Measurements from ENCODE around the gene DUSP2.
"Not testable (repeated sequence)": the region's sequence is repeated elsewhere in the genome, so short reads cannot be mapped to it uniquely, and the experiment has no call there.

The DUSP2 gene

DNA sequence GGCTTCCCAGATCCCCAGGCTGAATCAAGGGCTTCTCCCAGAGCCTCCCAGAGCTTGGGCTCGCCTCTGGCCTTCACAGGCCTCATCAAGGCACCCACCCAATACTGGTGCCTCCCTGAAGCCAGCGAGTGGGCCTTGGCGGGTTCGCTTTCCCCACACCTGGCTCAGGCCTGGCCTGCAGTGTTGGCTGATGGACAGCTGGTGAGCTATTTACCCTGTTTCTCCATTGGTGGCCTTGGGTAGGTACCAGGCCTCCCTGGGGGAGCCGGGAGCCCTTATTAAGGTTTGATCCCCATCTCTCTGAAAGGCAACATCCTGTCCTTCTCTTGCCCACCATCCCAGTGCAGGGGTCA lies 18.2 kb upstream of the DUSP2 start:
- no peak for DNase-seq (ENCODE audit: low read depth in 2 of 2)

DNA sequence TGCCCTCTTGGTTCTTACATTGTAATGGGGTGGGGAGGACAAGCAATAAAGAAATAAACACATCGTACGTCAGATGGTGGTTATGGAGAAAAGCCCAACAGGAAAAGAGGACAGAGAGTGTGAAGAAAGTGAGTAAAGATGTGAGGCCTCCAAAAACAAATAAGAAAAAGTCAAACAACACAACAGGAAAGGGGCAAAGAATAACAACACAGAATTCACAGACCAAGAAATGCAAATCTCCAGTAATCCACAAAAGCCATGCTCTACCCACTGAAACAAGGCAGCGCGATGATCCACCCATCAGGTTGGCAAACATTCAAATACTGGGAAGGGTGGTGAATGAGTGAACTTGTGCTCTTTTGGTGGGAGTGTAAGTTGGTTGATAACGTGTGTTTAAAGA lies 16.7 kb upstream of the DUSP2 start:
- no peak for DNase-seq (ENCODE audit: low read depth in 2 of 2)

DNA sequence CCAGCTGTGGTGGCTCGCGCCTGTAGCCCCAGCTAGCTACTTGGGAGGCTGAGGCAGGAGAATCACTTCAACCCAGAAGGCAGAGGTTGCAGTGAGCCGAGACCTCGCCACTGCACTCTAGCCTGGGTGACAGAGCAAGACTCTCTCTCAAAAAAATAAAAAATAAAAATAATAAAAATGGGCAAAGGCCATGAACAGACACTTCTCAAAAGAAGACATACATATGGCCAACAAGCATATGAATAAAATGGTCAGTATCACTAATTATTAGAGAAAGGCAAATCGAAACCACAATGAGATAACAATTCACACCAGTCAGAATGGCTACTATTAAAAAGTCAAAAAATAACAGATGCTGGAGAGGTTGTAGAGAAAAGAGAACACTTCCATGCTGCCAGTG lies 15.1 kb upstream of the DUSP2 start:
- DNase-seq (ENCODE audit: low read depth in 2 of 2), result not testable (repeated sequence)

DNA sequence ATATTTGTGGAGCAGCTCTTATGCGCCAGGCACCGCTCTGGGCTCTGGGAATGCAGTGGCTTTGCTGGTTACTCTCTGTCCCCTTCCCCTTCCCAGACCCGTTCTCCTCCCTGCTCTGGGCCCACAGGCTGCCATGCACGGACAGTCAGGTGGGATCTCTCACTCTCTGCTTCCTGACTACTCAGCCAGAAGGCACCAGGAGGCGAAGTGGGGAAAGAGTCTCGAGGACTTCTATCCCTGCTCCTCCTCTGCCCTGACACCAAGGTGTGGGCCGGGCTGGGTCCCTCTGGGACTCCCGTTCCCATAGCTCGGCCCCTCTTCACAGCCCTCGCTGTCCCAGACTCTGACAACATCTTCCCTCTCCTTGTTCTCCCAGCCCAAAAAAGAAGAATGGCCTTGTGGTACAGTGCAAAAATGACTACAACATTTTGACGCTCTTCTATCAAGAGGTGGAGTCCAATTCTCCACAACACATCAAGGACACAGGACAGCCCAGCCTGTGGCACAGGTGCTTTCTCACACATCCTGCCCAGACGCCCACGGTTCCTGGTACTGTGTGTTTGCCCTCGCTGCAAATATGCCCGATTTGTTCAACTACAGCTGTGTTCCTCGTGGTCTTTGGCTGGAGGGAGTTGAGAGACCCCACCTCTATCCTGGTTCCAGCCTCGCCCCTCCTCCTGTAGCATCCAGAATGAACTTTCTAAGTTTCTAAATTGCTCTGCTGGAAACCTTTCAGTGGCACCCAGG lies 14.0 kb upstream of the DUSP2 start:
- no peak for DNase-seq (ENCODE audit: low read depth in 2 of 2)

DNA sequence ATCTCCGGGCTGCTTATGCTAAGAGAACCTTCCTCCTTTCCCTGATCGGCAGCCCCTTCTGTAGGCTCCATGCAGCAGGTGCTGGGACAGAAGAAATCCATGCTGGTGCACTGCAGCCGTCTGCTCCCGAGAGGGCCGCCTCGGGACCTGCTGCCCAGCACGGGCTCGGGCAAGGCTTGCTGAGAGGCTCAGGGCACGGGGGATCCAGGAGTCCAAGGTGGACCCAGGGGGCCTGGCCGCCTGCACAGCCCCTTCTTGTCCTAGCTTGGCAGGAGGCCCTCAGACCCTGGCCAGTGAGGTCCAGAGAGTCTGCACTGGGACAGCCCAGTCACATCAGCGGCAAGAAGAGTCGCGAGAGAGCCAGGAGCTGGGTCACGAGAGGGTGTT lies 13.3 kb upstream of the DUSP2 start:
- no peak for DNase-seq (ENCODE audit: low read depth in 2 of 2)

DNA sequence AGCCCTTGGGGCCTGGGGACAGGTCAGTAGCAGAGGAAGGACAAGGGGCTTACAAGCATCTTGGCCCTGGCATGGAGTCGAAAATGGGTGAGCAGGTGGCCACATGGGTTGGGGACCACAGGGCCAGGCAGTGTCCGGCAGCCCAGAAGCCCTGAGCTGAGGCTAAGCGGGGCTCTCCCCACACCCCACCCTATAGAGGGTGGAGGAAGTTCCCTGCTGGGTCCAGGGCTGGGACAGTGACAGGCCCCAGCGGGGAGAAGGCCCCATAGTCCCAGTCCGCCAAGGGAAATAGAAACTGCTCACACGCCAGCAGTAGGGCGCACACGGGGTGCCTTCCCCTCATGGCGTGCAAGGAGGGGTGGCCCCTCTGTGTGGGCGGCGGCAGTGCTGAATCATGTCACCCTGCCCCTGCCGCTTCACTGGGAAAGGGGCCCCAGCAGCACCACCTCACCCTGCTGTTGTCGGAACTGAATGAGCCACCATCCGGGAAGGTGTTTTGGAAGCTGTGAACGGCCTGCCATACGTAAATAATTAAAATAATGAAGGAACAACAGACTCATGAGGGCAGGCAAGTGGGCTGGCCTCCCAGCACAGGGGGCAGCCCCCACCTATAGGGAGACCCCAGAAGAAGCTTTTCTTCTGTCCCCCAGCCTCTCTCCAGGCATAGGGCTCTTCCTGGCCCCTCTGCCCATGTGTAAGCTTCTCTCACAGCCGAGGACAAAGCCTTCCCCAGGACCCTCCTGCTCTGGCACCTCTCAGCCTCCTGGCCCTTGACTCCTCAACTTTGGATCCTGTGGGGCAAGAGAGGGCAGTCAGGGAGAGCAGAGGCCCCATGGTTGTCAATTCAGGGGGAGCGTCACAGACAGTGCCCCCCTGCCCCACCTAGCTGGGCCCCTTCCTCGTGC lies 12.7 kb upstream of the DUSP2 start:
- peak; percentile 83 to 89 for DNase-seq (ENCODE audit: low read depth in 2 of 2)

DNA sequence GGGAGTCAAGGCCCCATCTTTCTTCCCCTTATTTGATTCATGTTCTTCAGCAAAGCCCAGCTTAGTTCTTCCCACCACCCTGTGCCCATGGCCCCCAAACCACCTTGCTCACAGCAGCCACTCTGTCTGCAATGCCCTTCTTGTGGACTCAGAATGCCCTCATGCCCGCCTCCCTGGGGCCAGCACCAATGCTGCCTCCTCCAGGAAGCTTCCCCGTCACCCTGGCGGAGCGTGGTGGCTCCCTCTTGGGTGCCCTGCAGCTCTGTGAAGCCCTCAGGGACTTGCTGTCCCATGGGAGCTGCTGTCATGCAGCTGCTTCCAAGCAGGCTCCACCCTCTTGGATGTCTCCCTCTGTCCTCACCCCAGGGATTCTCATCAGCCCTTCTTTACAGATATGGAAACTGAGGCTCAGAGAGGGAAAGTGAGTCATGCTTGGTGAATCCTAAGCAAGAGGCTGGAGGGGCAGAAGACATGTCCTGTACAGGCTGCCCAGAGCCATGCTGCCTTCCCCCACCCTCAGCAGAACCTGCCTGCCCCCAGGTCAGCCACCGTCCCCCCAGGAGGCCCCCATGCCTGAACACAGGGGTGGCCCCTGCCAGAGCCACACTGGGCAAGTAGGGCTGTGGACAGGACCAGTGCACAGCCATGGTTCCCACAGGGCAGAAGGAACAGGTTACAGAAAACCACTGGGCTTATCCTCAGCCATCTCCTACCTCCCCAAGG lies 11.8 kb upstream of the DUSP2 start:
- no peak for DNase-seq (ENCODE audit: low read depth in 2 of 2)

DNA sequence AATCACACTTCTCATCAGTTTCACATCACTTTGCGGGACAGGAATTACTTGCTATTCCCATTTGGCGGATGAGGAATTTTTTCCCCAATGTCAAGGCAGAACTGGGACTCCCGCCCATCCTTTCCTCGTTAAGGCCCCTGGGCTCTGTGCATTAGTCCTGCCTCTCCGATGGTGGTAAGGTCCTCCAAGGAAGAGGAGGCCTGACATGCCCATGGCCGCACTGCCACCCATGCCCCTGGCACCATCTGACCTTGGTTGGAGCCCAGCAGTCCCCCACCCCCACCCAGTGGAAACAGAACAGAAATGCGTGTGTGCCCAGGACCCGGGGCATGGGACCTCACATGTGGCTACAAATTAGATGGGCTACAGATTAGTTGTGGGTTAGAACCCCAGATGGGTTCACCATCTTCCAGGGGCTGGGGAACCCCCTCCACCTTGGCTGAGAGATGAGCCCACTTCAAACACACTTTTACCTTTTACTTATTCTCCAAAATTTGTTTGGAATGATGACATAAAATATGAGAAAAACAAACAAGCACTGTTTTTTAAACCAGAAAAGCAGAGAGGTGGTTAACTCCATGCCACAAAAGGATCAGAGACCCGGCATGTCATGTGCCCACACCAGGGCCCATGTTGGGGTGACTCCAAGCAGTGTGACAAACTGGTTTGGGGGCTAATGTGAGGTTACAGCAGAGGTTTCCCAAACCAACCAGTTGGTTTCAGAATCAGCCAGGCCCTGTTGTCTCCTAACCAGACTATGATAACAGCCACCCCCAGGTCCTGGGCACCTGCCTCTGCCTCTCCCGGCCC lies 11.0 kb upstream of the DUSP2 start:
- DNase-seq (ENCODE audit: low read depth in 2 of 2), result no peak

DNA sequence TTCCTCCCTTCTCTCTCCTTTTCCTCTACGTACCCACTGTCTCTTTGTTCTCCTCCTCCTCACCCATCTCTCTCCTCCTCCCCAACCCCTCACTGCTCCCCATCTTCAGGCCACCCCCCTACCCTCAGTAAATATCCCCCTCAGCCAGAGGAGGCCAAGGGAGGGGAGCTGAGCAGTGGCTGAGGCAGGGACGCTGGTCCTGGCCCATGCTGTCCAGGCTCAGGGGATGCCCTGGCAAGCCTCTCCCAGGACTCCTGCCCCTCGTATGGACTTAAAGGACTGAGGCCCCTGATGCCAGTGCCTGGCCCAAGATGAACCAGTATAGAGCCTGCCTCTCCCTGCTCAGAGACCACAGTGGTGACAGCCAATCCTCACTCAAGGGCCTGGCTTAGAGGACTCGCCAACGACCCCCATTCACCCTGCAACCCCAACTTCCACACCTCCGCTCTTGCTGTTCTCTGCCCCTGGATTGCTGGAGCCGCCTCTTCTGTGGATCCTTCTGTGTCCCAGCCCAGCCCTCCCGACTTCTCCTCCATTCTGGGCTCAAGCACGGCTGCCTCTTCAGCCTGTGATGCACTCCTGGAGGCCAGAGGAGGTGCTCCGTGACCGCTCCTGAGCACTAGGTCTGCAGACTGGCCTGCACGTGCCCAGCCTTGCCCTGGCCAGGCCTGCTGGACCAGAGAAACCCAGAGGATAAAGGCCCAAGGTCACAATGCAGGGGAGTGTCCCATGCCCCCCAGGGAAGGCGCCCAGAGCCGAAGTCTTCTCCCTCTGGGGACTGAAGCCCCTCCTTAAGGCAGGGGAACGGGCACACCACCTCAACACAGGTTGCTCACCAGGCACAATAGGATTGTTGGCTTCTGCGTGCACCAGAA lies 9.5 kb upstream of the DUSP2 start:
- DNase-seq (ENCODE audit: low read depth in 2 of 2), result no peak

DNA sequence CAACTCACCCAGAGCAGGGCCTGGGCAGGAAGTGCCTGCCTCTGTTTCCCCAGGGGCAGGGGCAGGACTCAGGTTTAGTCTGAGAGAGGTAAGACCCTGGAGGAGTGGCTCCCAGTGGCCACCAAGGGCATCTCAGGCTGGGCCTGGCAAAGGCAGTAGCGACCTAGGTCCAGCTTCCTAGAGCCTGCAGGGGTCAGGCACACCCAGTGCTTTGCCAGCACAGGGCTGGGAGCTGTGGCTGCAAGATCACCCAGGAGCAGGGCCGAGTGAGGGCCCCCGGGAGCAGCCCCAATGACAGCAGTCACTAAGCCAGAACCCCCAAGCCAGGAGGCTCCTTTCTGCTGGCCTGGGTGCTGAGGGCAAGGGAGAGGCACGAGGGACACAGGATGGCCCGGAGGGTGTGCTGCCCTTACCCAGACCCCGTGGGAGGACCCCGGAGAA lies 8.8 kb upstream of the DUSP2 start:
- no peak for DNase-seq (ENCODE audit: low read depth in 2 of 2)

DNA sequence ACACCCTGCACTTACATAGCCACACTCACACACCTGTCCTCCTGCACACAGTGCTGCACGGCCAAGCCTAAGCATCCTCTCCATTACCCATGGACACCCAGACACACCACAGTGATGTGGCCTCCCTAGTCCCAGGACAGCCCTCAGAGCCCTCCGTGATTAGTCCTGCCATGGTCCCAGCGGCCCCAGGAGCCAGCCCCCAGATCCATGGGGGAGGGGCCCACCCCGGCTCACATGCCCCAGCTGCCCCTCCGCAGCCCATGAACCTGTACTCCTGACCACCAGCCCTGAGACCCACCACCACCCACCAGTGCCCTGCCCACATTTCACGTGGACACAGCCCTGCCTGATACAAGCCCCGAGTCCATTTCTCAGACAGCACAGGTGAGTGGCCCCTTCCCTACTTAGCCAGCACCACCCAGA lies 8.1 kb upstream of the DUSP2 start:
- no peak for DNase-seq (ENCODE audit: low read depth in 2 of 2)

DNA sequence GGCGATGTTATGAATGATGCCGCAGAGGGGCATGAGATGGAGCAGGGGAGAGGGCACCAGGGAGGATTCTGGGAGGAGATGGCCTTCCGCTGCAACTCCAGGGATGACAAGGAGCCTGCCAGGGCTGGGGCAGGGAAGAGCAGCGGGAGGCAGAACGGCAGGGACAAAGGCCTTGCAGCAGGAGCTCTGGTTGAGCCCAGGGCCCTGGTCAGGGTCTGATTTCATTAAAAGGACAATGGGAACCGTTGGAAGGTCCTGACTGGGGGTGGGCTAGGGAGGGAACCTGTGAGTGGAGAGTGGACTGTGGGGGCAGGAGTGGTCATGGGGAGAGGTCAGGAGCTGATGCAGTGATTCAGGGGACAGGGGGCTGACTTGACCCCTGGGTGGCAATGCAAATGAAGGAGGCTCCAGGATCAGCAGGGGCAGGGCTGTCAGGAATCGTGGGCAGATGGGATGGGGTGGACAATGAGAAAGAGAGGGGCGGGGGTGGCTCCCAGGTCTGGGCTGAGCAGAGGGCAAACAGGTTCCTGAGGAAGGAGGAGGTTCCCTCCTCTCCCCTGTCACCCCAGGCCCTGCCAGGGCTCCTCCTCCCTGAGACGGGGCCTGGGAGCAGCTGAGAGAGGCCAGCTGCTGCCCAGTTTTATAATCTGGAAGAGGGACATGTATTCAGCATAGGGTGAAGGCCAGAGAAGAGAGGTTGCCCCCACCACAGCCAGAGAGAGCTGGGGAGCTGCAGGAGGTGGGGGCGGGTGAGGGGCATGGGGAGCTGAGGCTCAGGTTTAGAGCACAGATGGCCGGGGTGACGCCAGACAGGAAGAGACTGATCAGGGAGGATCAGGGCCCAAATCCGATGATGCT lies 7.3 kb upstream of the DUSP2 start:
- DNase-seq (ENCODE audit: low read depth in 2 of 2), result no peak

DNA sequence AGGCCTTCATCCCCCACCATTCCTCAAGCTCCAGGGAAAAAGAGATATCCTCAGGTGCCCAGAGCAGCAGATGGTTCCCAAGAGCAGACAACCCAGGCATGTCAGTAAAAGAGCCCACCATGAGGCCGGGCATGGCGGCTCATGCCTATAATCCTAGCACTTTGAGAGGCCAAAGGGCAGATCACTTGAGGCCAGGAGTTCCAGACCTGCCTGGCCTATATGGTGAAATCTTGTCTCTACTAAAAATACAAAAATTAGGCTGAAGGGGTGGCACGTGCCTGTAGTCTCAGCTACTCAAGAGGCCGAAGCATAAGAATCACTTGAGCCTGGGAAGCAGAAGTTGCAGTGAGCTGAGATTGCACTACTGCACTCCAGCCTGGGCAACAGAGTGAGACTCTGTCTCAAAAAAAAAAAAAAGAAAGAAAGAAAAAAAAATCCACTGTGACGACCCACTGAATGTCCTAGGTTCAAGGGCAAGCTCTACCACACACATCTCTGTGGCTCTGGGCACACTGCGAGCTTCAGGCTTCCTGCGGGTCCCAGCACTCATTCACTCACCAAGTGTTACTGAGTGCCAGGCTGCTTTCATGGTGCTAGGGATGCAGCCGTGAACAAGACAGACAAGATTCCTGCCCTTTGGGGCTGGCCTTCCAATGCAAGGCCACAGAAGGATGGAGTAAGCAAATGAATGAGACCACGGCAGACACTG lies 6.5 kb upstream of the DUSP2 start:
- no peak for DNase-seq (ENCODE audit: low read depth in 2 of 2)

DNA sequence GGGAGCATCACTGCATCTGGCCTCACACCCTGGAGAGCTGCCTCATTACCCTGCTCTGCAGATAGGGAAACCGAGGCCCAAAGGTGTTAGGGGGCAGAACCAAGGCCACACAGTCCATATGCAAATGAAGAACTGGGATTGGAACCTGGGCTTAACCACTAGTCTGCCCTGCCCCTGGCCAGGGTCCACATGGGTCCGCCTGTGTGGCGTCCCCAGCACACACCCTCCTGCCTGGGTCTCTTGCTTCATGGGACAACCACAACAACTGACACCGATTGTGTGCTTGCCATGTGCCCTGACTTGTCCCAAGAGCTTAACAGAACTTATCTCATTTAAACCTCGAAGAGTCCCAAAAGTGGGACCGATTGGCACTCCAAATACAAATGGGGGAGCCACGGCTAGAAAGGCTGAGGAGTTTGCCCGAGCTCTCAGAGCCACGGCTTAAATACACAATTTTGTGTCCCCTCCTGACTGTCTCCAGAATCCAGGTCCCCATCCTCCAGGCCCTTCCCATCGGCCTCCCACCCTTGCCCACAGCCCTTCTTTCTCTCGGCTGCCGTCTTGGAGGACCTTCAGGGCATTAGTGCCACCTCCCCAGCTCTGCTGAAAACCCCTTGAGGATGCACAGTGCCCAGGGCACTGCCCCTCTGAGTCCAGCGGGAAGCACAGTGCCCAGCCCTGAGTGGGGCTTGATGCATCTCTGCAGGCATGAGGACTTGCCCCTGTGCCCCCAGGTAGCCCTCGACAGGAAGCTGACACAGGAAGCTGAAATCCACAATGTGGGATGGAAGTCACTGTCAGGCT lies 5.8 kb upstream of the DUSP2 start:
- no peak for DNase-seq (ENCODE audit: low read depth in 2 of 2)

DNA sequence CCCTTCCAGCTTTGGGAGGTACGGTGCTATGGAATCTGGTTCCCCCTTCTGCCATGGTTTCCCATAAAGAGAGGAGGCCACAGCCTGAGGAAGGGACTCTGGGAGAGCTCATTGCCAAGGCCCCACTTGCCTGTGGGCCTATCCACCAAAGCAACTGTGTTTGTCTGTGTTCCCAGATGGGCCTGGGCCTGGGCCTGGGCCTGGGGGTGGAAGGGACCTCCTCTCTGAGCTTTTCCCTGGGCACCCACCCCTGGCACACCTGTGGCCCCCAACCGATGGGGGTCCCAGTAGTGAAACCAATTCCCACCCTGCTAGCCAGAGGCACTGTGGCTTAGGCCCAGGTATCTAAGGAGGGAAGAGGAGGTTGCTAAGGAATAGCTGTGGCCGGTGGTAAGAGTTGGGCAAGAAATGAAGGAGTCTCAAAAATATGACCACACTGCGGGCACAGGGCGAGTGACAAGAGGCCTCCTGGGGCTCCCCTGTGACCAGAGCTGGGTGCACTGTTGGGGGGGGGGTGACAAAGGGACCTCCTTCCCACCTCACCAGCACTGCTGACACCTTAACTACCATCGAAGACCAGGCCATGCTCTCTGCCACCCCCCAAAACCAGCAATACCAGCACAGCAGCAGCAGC lies 4.9 kb upstream of the DUSP2 start:
- DNase-seq (ENCODE audit: low read depth in 2 of 2), result no peak

DNA sequence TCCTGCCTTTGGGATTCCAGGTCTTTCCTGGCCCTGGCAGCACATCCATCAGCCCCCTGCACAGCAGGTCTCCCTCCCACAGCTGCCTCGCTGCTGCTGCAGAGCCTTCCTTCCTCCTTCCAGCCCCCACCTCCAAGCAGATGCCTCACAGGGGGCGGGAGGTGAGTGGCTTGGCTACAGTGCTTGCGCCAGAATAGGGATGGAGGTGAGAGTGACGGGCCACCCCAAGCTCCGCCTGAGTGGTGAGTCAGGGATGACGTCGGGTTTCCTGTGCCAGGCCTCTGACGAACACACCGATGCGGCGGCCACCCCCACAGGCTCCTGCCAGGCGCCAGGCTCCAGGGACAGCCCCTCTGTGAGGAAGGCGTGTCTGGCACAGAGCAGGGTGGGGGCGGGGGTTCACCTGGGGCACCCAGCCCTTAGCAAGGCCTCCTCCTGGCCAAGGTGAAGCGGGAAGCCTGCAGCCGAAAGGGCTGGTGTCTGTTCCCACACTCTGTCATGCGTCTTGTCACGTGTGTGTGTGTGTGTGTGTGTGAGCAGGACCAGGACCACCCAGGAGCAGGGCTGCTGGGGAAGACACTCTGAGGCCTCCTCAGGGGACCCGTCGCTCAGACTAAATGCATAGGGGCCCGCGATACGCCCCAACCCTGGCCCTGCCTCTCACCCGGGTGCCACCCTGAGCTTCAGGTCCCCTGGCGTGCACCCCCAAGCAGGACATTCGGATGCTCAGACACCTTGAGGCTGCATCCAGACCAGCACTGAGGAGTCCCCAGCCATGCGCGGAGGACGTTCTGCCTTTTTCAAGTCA lies 3.4 kb upstream of the DUSP2 start:
- DNase-seq (ENCODE audit: low read depth in 2 of 2), result peak; percentile 96 to 98

Measured in activated CD8-positive, alpha-beta memory T cell treated with anti-CD3 and anti-CD28 coated beads for 4 hours (primary cell).